Measurements from ENCODE around the gene HSD17B2.

HSD17B2 gene

DNA sequence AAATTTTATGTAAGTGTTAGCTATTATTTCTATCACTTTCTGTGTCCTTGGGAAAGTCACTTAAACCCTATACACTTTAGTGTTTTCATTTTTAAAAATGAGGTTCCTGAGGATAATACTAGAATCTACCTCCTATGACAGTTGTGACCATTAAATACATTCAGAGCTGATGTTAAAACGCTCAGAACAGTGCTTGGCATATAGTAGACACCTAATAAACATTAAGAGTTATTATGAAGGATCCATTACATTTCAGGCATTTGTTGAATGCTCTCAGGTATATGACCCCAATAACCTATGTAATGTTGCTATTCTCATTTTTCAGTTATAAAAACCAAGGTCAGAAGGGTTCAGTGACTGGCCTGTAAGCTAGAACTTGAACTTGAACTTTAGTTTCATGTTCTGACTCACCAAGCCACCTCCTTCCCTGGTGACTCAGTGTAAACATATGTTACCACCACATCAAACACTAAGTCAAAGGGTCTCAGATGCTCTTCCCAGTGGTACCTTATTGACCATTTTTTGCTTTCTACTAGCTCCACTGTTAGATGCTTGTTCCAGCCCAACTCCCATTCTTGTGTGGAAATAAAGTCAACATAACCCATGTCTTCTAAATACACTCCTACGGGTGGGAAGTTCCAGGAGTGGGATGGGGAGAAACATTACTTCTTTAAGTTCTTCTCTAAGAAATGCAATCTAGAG lies 47.6 kb downstream of the HSD17B2 start:
- DNase-seq (ENCODE audit: low read depth, low spot score) = no peak
- no peak overlapping the region for H3K9ac ChIP-seq (ENCODE audit: insufficient read length)
- H3K9me3 ChIP-seq (ENCODE audit: low read depth, low read length) = no peaks in the 10 kb centered on the region
- TF ChIP-seq EZH2 (IDR thresholded peaks at IDR 0.05) (no peak), FOXP2 (optimal IDR thresholded peaks at IDR 0.05; ENCODE audit: control extremely low read depth, extremely low read length, insufficient read depth) (no peak), POLR2AphosphoS5 (IDR thresholded peaks at IDR 0.05; ENCODE audit: borderline replicate concordance, low read depth, low read length) (no peak)
- no peaks in the 10 kb centered on the region; the same call in 1 of the 2 replicates for H3K36me3 ChIP-seq (ENCODE audit: insufficient read depth, low read length)
- H3K4me3 ChIP-seq = no peak overlapping the region
- no peak overlapping the region for H3K27ac ChIP-seq

- Histone ChIP-seq H3K9ac (ENCODE audit: insufficient read length) (no peak overlapping the region), H3K27ac (no peak overlapping the region), H3K36me3 (ENCODE audit: insufficient read depth, low read length) (no peaks in the 10 kb centered on the region; the same call in 1 of the 2 replicates), H3K4me3 (no peak overlapping the region), H3K9me3 (ENCODE audit: low read depth, low read length) (no peaks in the 10 kb centered on the region)
- TF ChIP-seq FOXP2 (optimal IDR thresholded peaks at IDR 0.05; ENCODE audit: control extremely low read depth, extremely low read length, insufficient read depth) (no peak), EZH2 (IDR thresholded peaks at IDR 0.05) (no peak), POLR2AphosphoS5 (IDR thresholded peaks at IDR 0.05; ENCODE audit: borderline replicate concordance, low read depth, low read length) (no peak)
- no peak for DNase-seq (ENCODE audit: low read depth, low spot score)
Observed at GRCh38 chr16:82083710-82084353, 48.8 kb downstream of the HSD17B2 start.

- H3K27ac ChIP-seq = no peak overlapping the region
- H3K36me3 ChIP-seq (ENCODE audit: insufficient read depth, low read length) = no peaks in the 10 kb centered on the region; the same call in 1 of the 2 replicates
- TF ChIP-seq EZH2 (IDR thresholded peaks at IDR 0.05) (no peak), FOXP2 (optimal IDR thresholded peaks at IDR 0.05; ENCODE audit: control extremely low read depth, extremely low read length, insufficient read depth) (no peak), POLR2AphosphoS5 (IDR thresholded peaks at IDR 0.05; ENCODE audit: borderline replicate concordance, low read depth, low read length) (no peak)
- no peaks in the 10 kb centered on the region for H3K9me3 ChIP-seq (ENCODE audit: low read depth, low read length)
- H3K4me3 ChIP-seq = no peak overlapping the region
- H3K9ac ChIP-seq (ENCODE audit: insufficient read length) = no peak overlapping the region
- DNase-seq (ENCODE audit: low read depth, low spot score) = no peak
Observed at GRCh38 chr16:82085011-82085779, 50.1 kb downstream of the HSD17B2 start.

DNA sequence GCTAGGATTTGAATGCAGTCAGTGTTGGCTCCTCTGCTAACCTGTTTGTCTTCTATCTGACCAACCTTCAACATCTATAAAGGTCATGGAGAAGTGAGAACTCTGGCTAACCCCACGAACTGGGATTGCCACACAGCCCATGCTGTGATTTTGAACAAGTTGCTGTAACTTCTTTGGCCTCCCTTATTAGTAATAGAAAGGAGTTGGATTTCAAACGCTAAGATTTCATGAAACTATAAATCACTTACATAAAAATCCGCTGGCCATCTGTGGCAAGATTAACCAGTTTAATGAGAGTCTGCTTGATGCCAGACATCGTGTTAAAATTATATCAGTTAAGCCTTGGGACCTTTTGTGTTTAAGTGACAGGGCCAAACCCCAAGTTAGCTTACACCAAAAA lies 53.4 kb downstream of the HSD17B2 start:
- no peaks in the 10 kb centered on the region; the same call in 1 of the 2 replicates for H3K36me3 ChIP-seq (ENCODE audit: insufficient read depth, low read length)
- no peak for TF ChIP-seq EZH2 (IDR thresholded peaks at IDR 0.05)
- no peak for TF ChIP-seq FOXP2 (optimal IDR thresholded peaks at IDR 0.05; ENCODE audit: control extremely low read depth, extremely low read length, insufficient read depth)
- TF ChIP-seq POLR2AphosphoS5 (IDR thresholded peaks at IDR 0.05; ENCODE audit: borderline replicate concordance, low read depth, low read length) = no peak
- no peak overlapping the region for H3K4me3 ChIP-seq
- DNase-seq (ENCODE audit: low read depth, low spot score) = no peak
- H3K27ac ChIP-seq = no peak overlapping the region
- H3K9ac ChIP-seq (ENCODE audit: insufficient read length) = no peak overlapping the region
- no peaks in the 10 kb centered on the region for H3K9me3 ChIP-seq (ENCODE audit: low read depth, low read length)

DNA sequence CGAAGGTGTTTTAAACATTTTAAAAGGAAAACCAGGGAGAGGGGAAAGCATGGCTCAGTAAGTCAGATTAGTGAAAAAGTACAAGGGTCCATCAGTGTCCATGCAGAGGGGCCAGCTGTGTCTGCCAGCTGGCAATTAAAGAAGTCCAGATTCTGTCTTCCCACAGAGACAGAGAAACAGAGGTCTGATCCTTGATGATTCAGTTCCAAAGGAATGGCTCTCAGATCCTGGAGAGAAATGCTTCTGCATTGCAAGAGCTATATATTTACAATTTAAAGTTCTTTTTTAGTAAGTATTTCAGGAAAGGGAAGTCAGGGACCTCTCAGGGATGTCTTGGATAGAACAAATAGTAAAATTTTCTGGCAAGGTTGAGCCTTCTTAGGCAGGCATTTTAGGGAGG lies 56.2 kb downstream of the HSD17B2 start:
- no peak for TF ChIP-seq FOXP2 (optimal IDR thresholded peaks at IDR 0.05; ENCODE audit: control extremely low read depth, extremely low read length, insufficient read depth)
- no peak for TF ChIP-seq EZH2 (IDR thresholded peaks at IDR 0.05)
- no peak for TF ChIP-seq POLR2AphosphoS5 (IDR thresholded peaks at IDR 0.05; ENCODE audit: borderline replicate concordance, low read depth, low read length)
- no peak overlapping the region for H3K9ac ChIP-seq (ENCODE audit: insufficient read length)
- no peaks in the 10 kb centered on the region for H3K9me3 ChIP-seq (ENCODE audit: low read depth, low read length)
- H3K4me3 ChIP-seq = no peak overlapping the region
- DNase-seq (ENCODE audit: low read depth, low spot score) = no peak
- H3K36me3 ChIP-seq (ENCODE audit: insufficient read depth, low read length) = no peaks in the 10 kb centered on the region; the same call in 1 of the 2 replicates
- no peak overlapping the region for H3K27ac ChIP-seq

DNA sequence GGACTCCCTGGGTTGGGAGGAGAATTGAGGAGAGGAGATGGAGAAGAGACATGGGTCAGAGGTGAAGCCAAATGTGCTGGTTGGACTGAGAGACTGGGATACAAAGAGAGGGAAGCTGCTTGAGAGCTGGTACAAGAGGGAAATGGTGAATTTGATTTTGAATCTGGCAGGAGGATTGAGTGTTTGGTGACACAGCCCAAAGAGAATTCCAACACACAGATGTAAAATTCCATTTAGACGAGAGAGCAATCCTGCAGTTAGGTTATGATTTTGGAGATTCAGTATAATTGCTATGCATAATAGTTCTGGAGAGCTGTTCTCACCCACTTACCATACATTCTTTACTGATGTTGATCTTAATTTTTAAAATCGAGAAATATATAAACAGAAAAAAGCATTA lies 57.7 kb downstream of the HSD17B2 start:
- Histone ChIP-seq H3K9ac (ENCODE audit: insufficient read length) (no peak overlapping the region), H3K27ac (no peak overlapping the region), H3K9me3 (ENCODE audit: low read depth, low read length) (no peaks in the 10 kb centered on the region), H3K4me3 (no peak overlapping the region), H3K36me3 (ENCODE audit: insufficient read depth, low read length) (no peaks in the 10 kb centered on the region; the same call in 1 of the 2 replicates)
- DNase-seq (ENCODE audit: low read depth, low spot score) = no peak
- no peak for TF ChIP-seq FOXP2 (optimal IDR thresholded peaks at IDR 0.05; ENCODE audit: control extremely low read depth, extremely low read length, insufficient read depth)
- TF ChIP-seq POLR2AphosphoS5 (IDR thresholded peaks at IDR 0.05; ENCODE audit: borderline replicate concordance, low read depth, low read length) = no peak
- TF ChIP-seq EZH2 (IDR thresholded peaks at IDR 0.05) = no peak

DNA sequence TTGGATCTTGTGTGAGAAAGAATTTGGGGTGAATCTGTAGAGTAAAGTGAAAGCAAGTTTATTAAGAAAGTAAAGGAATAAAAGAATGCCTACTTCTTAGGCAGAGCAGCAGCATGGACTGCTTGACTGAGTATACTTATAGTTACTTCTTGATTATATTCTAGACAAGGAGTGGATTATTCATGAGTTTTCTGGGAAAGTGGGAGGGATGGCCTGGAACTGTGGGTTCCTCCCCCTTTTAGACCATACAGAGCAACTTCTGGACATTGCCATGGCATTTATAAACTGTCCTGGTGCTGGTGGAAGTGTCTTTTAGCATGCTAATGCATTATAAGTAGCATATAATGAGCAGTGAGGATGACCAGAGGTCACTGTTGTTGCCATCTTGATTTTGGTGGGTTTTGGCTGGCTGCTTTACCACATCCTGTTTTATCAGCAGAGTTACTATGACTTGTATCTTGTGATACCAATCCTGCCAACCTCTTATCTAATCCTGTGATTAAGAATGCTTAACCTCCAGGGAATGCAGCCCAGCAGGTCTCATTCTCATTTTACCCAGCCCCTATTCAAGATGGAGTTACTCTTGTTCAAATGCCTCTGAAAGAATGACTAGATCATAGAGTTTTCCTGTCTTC lies 58.7 kb downstream of the HSD17B2 start:
- DNase-seq (ENCODE audit: low read depth, low spot score) = no peak
- TF ChIP-seq FOXP2 (optimal IDR thresholded peaks at IDR 0.05; ENCODE audit: control extremely low read depth, extremely low read length, insufficient read depth) (no peak), EZH2 (IDR thresholded peaks at IDR 0.05) (no peak), POLR2AphosphoS5 (IDR thresholded peaks at IDR 0.05; ENCODE audit: borderline replicate concordance, low read depth, low read length) (no peak)
- Histone ChIP-seq H3K36me3 (ENCODE audit: insufficient read depth, low read length) (no peaks in the 10 kb centered on the region; the same call in 1 of the 2 replicates), H3K9me3 (ENCODE audit: low read depth, low read length) (no peaks in the 10 kb centered on the region), H3K9ac (ENCODE audit: insufficient read length) (no peak overlapping the region), H3K4me3 (no peak overlapping the region), H3K27ac (no peak overlapping the region)

All from SK-N-MC (cell line).